K562 (cell line): Measurements from ENCODE around the gene CEBPB. TPM values are rescaled to one million over a fixed set of nuclear protein-coding genes. Genes with fewer than 3 reads are reported as not detected.
A peak's percentile ranks its signal among the peaks of the same experiment; 100 is the strongest.

ENCODE experiments used
- ATAC-seq: fragments of 200-7000 bp; cut with Tn5 transposase; 3 replicates; pipeline ENCODE4 v1.9.1; 2020; ENCODE audit warnings: moderate library complexity
- BruUV-seq: library from RNA; stranded (reverse); fragments of 400-500 nt; replicated peaks from 2 replicates; lab custom pipeline; 2021; lab: Mats Ljungman, UMichigan
- CTCF ChIA-PET: fragments of 300-600 bp; formaldehyde crosslinking; extraction: SDS; loops from one replicate; lab custom pipeline; 2021; ENCODE audit warnings: low intra/inter-chr PET ratio; lab: Yijun Ruan, JAX
- POLR2A ChIA-PET: fragments of 300-600, 350-650 bp; sonication (Branson Sonifier 250); formaldehyde crosslinking; extraction: SDS; loops from one replicate; lab custom pipeline; 2021; ENCODE audit warnings: antibody characterized with exemption, inconsistent platforms; lab: Yijun Ruan, JAX
- DNase-seq, 4 experiments: peaks; one replicate each; pipeline versions ENCODE4 v3.0.0 to v3.0.0-alpha.2; 2011 to 2018; ENCODE audit warnings: low spot score in 3 of 4, mixed read lengths in 3 of 4; ENCODE audit errors: extremely low read depth in 1 of 4
- FAIRE-seq: peaks from 2 replicates; lab custom pipeline; 2011; peaks lifted over from hg19 to GRCh38; lab: Jason Lieb, UNC
- H2AFZ ChIP-seq: 2 replicates; pipeline ENCODE4 v1.6.0; 2011; ENCODE audit warnings: low read depth, low read length, control low read depth, inconsistent platforms
- H3K27ac ChIP-seq: fragments of 200-600 bp; 3 replicates; pipeline ENCODE4 v1.8.0; 2011; ENCODE audit warnings: low read depth, mild to moderate bottlenecking, control low read depth, inconsistent platforms, low read length, moderate library complexity, mixed read lengths; ENCODE audit errors: extremely low read depth
- H3K27me3 ChIP-seq, 2 experiments: fragments of 300-600 bp in 1 of 2; 2 replicates in 1 of 2; 3 replicates in 1 of 2; pipeline versions ENCODE4 v1.6.0 to v1.8.0; 2011; ENCODE audit warnings: inconsistent platforms in 2 of 2, low read length in 2 of 2, mild to moderate bottlenecking in 1 of 2, mixed read lengths in 1 of 2, moderate library complexity in 1 of 2; ENCODE audit not compliant: control insufficient read depth in 2 of 2, insufficient read depth in 2 of 2
- H3K36me3 ChIP-seq: fragments of 300-600 bp; 3 replicates; pipeline ENCODE4 v1.8.0; 2011; ENCODE audit warnings: mild to moderate bottlenecking, low read length, inconsistent platforms; ENCODE audit not compliant: control insufficient read depth, insufficient read depth
- H3K4me1 ChIP-seq, 2 experiments: fragments of 200-600 bp in 1 of 2; replicated peaks in 1 of 2; 2 replicates in 1 of 2; 3 replicates in 1 of 2; pipeline versions ENCODE4 v1.5.1 to v1.8.0; 2011; ENCODE audit warnings: inconsistent platforms in 2 of 2, low read length in 2 of 2, mild to moderate bottlenecking in 1 of 2, mixed read lengths in 1 of 2, moderate library complexity in 1 of 2; ENCODE audit not compliant: control insufficient read depth in 2 of 2, insufficient read depth in 2 of 2
- H3K4me2 ChIP-seq: 2 replicates; pipeline ENCODE4 v1.6.1; 2011; ENCODE audit warnings: low read length, control low read depth, inconsistent platforms, mixed read lengths; ENCODE audit not compliant: insufficient read depth
- H3K4me3 ChIP-seq: fragments of 200-600 bp; sonication (generic), shearing (Covaris generic); 2 replicates; pipeline ENCODE4 v1.5.1; 2016; ENCODE audit warnings: control low read depth, inconsistent platforms
- H3K79me2 ChIP-seq: fragments of 200-600 bp; 3 replicates; pipeline ENCODE4 v1.8.0; 2011; ENCODE audit warnings: low read length, inconsistent platforms; ENCODE audit not compliant: control insufficient read depth, insufficient read depth
- H3K9ac ChIP-seq, 2 experiments: 2 replicates each; pipeline versions ENCODE4 v1.6.0 to v1.6.1; 2011; ENCODE audit warnings: low read depth in 2 of 2, low read length in 2 of 2, control low read depth in 1 of 2, inconsistent platforms in 1 of 2, mild to moderate bottlenecking in 1 of 2, mixed read lengths in 1 of 2; ENCODE audit not compliant: insufficient read depth in 1 of 2
- H3K9me1 ChIP-seq: one replicate; pipeline ENCODE4 v1.6.0; 2011; ENCODE audit warnings: inconsistent platforms, mild to moderate bottlenecking, low read length, moderate library complexity; ENCODE audit not compliant: control insufficient read depth, insufficient read depth
- H3K9me3 ChIP-seq: replicated peaks from 2 replicates; pipeline ENCODE4 v1.5.1; 2011; ENCODE audit warnings: low read depth, low read length, inconsistent platforms; ENCODE audit not compliant: control insufficient read depth, insufficient read depth
- H4K20me1 ChIP-seq: replicated peaks from 2 replicates; pipeline ENCODE4 v1.6.1; 2011; ENCODE audit warnings: low read length, inconsistent platforms, mixed read lengths; ENCODE audit not compliant: control insufficient read depth, insufficient read depth
- ATF7 ChIP-seq: fragments of 450-650 bp; IDR thresholded peaks from 2 replicates; pipeline ENCODE4 v1.7.1; 2014; ENCODE audit warnings: mild to moderate bottlenecking, moderate library complexity
- COPS2 ChIP-seq: fragments of 450-650 bp; conservative IDR thresholded peaks from 2 replicates; pipeline ENCODE4 v1.6.1; 2016; ENCODE audit warnings: mild to moderate bottlenecking, moderate library complexity
- CREM ChIP-seq: IDR thresholded peaks from 2 replicates; pipeline ENCODE4 v1.6.1; 2014; ENCODE audit warnings: antibody characterized with exemption, low read depth
- DPF2 ChIP-seq: fragments of 450-650 bp; IDR thresholded peaks from 2 replicates; pipeline ENCODE4 v1.6.1; 2016
- EGR1 ChIP-seq: fragments of 450-650 bp; conservative IDR thresholded peaks from 2 replicates; pipeline ENCODE4 v1.6.1; 2017; ENCODE audit warnings: mild to moderate bottlenecking
- EP400 ChIP-seq: fragments of 450-650 bp; IDR thresholded peaks from 2 replicates; pipeline ENCODE4 v1.6.1; 2017; ENCODE audit warnings: antibody characterized with exemption, mild to moderate bottlenecking, moderate library complexity
- HEY1 ChIP-seq: fragments of 250-450 bp; sonication (Bioruptor Pico); IDR thresholded peaks from 2 replicates; pipeline ENCODE4 v1.5.0; 2020; ENCODE audit warnings: mild to moderate bottlenecking, moderate library complexity, borderline replicate concordance
- JUN ChIP-seq, 2 experiments: sonication (generic) in 1 of 2; formaldehyde crosslinking in 1 of 2; IDR thresholded peaks; 2 replicates each; pipeline versions ENCODE4 v1.6.1 to v1.8.0; 2012 to 2022; ENCODE audit warnings: borderline replicate concordance in 2 of 2, mild to moderate bottlenecking in 2 of 2, improper control_type of control experiment in 1 of 2, low read depth in 1 of 2, low read length in 1 of 2, missing genetic modification reagents in 1 of 2
- JUND ChIP-seq, 2 experiments: IDR thresholded peaks; 2 replicates in 1 of 2; 3 replicates in 1 of 2; pipeline ENCODE4 v1.6.1; 2011; ENCODE audit warnings: borderline replicate concordance in 2 of 2, low read depth in 2 of 2, low read length in 2 of 2, improper control_type of control experiment in 1 of 2, missing biosample characterization in 1 of 2, missing genetic modification characterization in 1 of 2, missing genetic modification reagents in 1 of 2
- KLF13 ChIP-seq: fragments of 450-650 bp; IDR thresholded peaks from 2 replicates; pipeline ENCODE4 v1.6.1; 2016; ENCODE audit warnings: missing genetic modification characterization, low read depth, mild to moderate bottlenecking, missing compliant biosample characterization, moderate library complexity, borderline replicate concordance
- NFRKB ChIP-seq: fragments of 450-650 bp; IDR thresholded peaks from 2 replicates; pipeline ENCODE4 v1.6.1; 2016; ENCODE audit warnings: low read depth
- RBFOX2 ChIP-seq: fragments of 200-400 bp; formaldehyde crosslinking; IDR thresholded peaks from 2 replicates; pipeline ENCODE4 v1.6.1; 2017; ENCODE audit warnings: low read depth, mild to moderate bottlenecking, low read length, moderate library complexity
- TARDBP ChIP-seq: fragments of 450-650 bp; IDR thresholded peaks from 2 replicates; pipeline ENCODE4 v1.6.1; 2016
- USF2 ChIP-seq: sonication (generic); formaldehyde crosslinking; IDR thresholded peaks from 2 replicates; pipeline ENCODE4 v1.5.0; 2020; ENCODE audit warnings: missing genetic modification reagents
- VEZF1 ChIP-seq: fragments of 200-800 bp; sonication (Bioruptor generic); IDR thresholded peaks from 2 replicates; pipeline ENCODE4 v1.6.1; 2017; ENCODE audit warnings: missing genetic modification characterization, missing compliant biosample characterization
- WHSC1 ChIP-seq: IDR thresholded peaks from one replicate; pipeline ENCODE4 v1.6.1; 2012; ENCODE audit warnings: low read length, control low read depth, inconsistent platforms
- ZNF124 ChIP-seq: sonication (generic); formaldehyde crosslinking; IDR thresholded peaks from 2 replicates; pipeline ENCODE4 v1.8.1; 2022; ENCODE audit warnings: missing genetic modification reagents
- ZNF77 ChIP-seq: fragments of 250-450 bp; sonication (Bioruptor Pico); IDR thresholded peaks from 2 replicates; pipeline ENCODE4 v1.5.0; 2020
- WGBS: fragments of 100-300 bp; shearing (Covaris generic); methylation state at CpG from one replicate; pipeline ENCODE4 v1.1.6; 2016; ENCODE audit warnings: low coverage, mixed read lengths; ENCODE audit not compliant: insufficient coverage; ENCODE audit errors: missing lambda C conversion rate; 5-methylcytosine and 5-hydroxymethylcytosine counted together
- in situ Hi-C: fragments of 300-500 bp; cut with MboI; formaldehyde crosslinking; loops from 4 replicates; pipeline ENCODE4 v1.15.0; 2018; ENCODE audit warnings: inconsistent platforms, mixed read lengths
- intact Hi-C: fragments of 100-400 bp; cut with micrococcal nuclease; formaldehyde crosslinking; loops from 2 replicates; pipeline ENCODE4 v1.14.2; 2022
- polyA plus RNA-seq, 8 experiments: library from polyadenylated mRNA; depleted of rRNA in 4 of 8; stranded (reverse) in 5 of 8; unstranded in 3 of 8; fragments of >200 nt; fragmentation: Nextera tagmentation in 2 of 8; fragmentation: Illumina TruSeq in 1 of 8; extraction: Ambion mirVana in 2 of 8; extraction: Trizol in 1 of 8; gene quantifications; 2 replicates each; pipeline versions ENCODE4 v1.2.1 to v1.2.3, GENCODE V29; 2011 to 2014; ENCODE audit warnings: inconsistent platforms in 1 of 8, missing spikeins in 1 of 8
- total RNA-seq, 7 experiments: library from RNA; depleted of rRNA in 6 of 7; stranded (reverse); fragments of >200 nt in 6 of 7; fragmentation: Illumina TruSeq in 2 of 7; extraction: Trizol in 2 of 7; gene quantifications; 2 replicates each; pipeline versions ENCODE4 v1.2.1 to v1.2.3, GENCODE V29; 2011 to 2021; ENCODE audit warnings: low replicate concordance in 1 of 7

CEBPB gene
- total and polyA plus RNA-seq, 9 of the 15 experiments (the other 6 are each of a cell fraction or from before 2014, with no cell fraction given) = 1.2 to 72.6 (median 7.8) TPM

- TF ChIP-seq EGR1 (peak; percentile 52; the same call in 1 of the 2 replicates), USF2 (0 out of 2 replicates have a peak, but pooled peaks have one; percentile 5)
- TF ChIP-seq, all 486 proteins: peak for 12
Measured at GRCh38 chr20:50186987-50187402, 3.6 kb upstream of the CEBPB start (continued).

GRCh38 chr20:50187403-50188051 is 3.1 kb upstream of the CEBPB start:
- Histone ChIP-seq H3K9me1 (no peaks in the 10 kb centered on the region), H3K27ac (peak overlapping the region; percentile 55), H3K79me2 (peaks cover 15% of the 10 kb centered on the region), H3K4me2 (no peak overlapping the region), H4K20me1 (no peaks in the 10 kb centered on the region), H3K4me1 (peaks cover 20 to 43% of the 10 kb centered on the region in 2 experiments; a peak in 4 of 5 replicates), H3K4me3 (no peak overlapping the region), H2AFZ (peak overlapping the region; percentile 87), H3K27me3 (no peaks in the 10 kb centered on the region), H3K9me3 (no peaks in the 10 kb centered on the region), H3K36me3 (no peaks in the 10 kb centered on the region), H3K9ac (peak overlapping the region; percentile 15 to 57; a peak in 3 of 4 replicates)
- WGBS = 43% methylated on average over 11 of the region's 12 CpGs
- ATAC-seq = peak; percentile 10
- ChIA-PET CTCF (interaction anchor here (0.6 to 4.7 kb wide), 5 partner anchors 158 to 400 kb away, joined by 3 to 58 read pairs (median 4); no protein-coding TSS in a partner anchor), POLR2A (interaction anchor here (0.6 to 2.3 kb wide), 9 partner anchors 10 to 343 kb away, joined by 3 to 6 read pairs (median 3); no protein-coding TSS in a partner anchor)
- intact Hi-C loops = loop anchor here (2.0 to 10.0 kb wide), 3 partner anchors 157 to 607 kb away; partner anchors contain the start of gene BCAS4
- FAIRE-seq = peak; percentile 80
- peak; percentile 71 to 77 (median 74) for DNase-seq
- BruUV-seq = no TSS peak
- in situ Hi-C loops = loop anchor here (5.0 kb wide), 2 partner anchors 275 to 390 kb away; no protein-coding TSS in a partner anchor
- 0 out of 2 replicates have a peak, but pooled peaks have one; percentile 27 for TF ChIP-seq JUN (IDR thresholded peaks at IDR 0.05; ENCODE audit: borderline replicate concordance, low read depth, low read length)
- no peak for TF ChIP-seq JUN (CRISPR knock-in tag; IDR thresholded peaks at IDR 0.05; ENCODE audit: borderline replicate concordance)
- peak; percentile 57; the same call in 1 of the 2 replicates for TF ChIP-seq CREM
- TF ChIP-seq WHSC1 = no peak
- peak; percentile 59 for TF ChIP-seq RBFOX2
- TF ChIP-seq JUND (IDR thresholded peaks at IDR 0.05; ENCODE audit: borderline replicate concordance, low read depth, low read length) = peak; percentile 85
- TF ChIP-seq JUND (tag; IDR thresholded peaks at IDR 0.05; ENCODE audit: borderline replicate concordance, low read depth, low read length) = peak; percentile 57; the same call in 1 of the 3 replicates
- no peak for TF ChIP-seq ZNF124
- no peak for TF ChIP-seq ZNF77
- peak; percentile 20; the same call in 1 of the 2 replicates for TF ChIP-seq VEZF1 (CRISPR knock-in tag)
- TF ChIP-seq COPS2 = no peak
- TF ChIP-seq NFRKB = peak; percentile 29; the same call in 1 of the 2 replicates
- TF ChIP-seq ATF7 = peak; percentile 88
- no peak for TF ChIP-seq TARDBP
- TF ChIP-seq HEY1 = no peak
- TF ChIP-seq DPF2 = peak; percentile 7; the same call in 1 of the 2 replicates
- TF ChIP-seq EP400 = peak; percentile 31; the same call in 1 of the 2 replicates
- TF ChIP-seq KLF13 = no peak
